Suprapubic skin (tissue), 3 donors: ENCODE data around the gene SHLD1.

Source experiments
- EP300 ChIP-seq: sonication (generic); formaldehyde crosslinking; IDR thresholded peaks from one replicate; pipeline ENCODE4 v1.6.1; 2017; ENCODE audit warnings: antibody characterized with exemption
- POLR2A ChIP-seq, 2 donors: fragments of 450-650 bp; IDR thresholded peaks; one replicate each; pipeline ENCODE4 v1.6.1; 2017; ENCODE audit warnings: antibody characterized with exemption in 2 of 2, mild to moderate bottlenecking in 2 of 2, moderate library complexity in 2 of 2
- TF ChIP-seq, protein P1 (sequence below), 2 donors: fragments of 200-600 bp in 1 of 2; fragments of 450-650 bp in 1 of 2; sonication (generic) in 1 of 2; IDR thresholded peaks; one replicate each; pipeline ENCODE4 v1.5.1; 2016 to 2019; ENCODE audit warnings: antibody characterized with exemption in 2 of 2, mild to moderate bottlenecking in 1 of 2, moderate library complexity in 1 of 2

DNA sequence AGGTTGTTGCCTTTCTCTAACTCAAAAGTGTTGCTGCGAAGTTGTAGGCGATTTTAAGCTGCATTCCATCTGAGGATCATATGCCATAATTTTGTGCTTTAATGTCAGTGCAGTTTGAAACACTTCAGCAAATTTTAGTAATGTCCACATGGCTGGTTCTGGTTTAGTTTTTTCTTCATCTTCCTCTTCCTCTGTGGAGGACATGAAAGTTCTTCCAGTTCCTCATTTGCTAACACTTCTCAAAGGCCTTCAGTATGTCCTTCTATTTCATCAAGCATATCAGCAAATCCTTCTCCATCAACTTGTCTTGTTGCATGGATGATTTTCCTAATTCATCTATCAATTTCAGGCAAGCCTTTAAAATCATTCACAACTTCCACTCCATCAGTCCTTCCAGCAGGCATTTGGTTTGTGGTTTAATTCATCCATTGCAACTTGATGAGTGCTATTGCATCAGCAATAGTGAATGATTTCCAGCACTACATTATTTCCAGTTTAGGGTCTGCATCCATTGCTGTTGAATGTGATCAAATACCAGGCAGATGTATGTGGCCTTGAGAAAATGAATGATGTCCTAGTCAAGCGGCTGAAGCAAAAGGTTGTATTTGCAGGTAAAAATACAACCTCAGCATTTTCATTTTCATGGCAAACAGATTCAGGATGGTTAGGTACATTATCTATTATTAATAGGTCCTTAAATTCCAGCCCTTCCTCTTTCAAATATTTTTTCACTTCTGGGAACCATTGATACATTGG is 20.2 kb downstream of the SHLD1 start:
- TF ChIP-seq, protein P1, sequence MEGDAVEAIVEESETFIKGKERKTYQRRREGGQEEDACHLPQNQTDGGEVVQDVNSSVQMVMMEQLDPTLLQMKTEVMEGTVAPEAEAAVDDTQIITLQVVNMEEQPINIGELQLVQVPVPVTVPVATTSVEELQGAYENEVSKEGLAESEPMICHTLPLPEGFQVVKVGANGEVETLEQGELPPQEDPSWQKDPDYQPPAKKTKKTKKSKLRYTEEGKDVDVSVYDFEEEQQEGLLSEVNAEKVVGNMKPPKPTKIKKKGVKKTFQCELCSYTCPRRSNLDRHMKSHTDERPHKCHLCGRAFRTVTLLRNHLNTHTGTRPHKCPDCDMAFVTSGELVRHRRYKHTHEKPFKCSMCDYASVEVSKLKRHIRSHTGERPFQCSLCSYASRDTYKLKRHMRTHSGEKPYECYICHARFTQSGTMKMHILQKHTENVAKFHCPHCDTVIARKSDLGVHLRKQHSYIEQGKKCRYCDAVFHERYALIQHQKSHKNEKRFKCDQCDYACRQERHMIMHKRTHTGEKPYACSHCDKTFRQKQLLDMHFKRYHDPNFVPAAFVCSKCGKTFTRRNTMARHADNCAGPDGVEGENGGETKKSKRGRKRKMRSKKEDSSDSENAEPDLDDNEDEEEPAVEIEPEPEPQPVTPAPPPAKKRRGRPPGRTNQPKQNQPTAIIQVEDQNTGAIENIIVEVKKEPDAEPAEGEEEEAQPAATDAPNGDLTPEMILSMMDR (IDR thresholded peaks at IDR 0.05), result no peak
- TF ChIP-seq POLR2A (IDR thresholded peaks at IDR 0.05) (no peak), EP300 (no peak)
